ENCODE measurements around the gene CFAP97D1. TPM values are rescaled to one million over a fixed set of nuclear protein-coding genes. Genes with fewer than 3 reads are reported as not detected.

CFAP97D1 gene
- total RNA-seq, 1 experiment from 2014 or later = 0.13 TPM

DNA sequence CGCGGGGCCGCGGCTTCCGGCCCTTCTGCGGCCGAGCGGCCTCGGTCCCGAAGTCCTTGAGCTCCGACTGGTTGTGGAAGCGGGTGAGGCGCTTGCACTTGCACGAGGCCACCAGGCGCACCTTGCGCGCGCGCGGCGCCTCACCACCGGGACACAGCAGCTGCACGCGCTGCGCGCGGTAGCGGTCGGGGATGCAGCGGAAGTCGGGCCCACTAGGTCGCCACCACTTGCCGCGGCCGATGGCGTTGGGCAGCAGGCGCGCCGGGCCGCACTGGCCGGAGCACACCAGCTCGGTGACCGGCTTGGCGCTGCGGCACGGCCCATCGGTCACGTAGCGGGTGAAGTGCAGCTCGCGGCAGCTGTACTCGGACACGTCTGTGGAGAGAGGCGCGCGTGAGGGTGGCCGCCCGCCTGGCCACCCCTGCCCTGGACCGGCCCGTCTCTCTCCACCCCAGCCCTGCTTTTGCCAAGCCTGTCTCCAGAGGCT, 24.8 kb upstream of the CFAP97D1 start (continued):
- TF ChIP-seq SOX15 (CRISPR knock-in tag; IDR thresholded peaks at IDR 0.05) = no peak
- no peak for TF ChIP-seq PRRX2 (CRISPR knock-in tag; IDR thresholded peaks at IDR 0.05)
- TF ChIP-seq ZNF121 (CRISPR knock-in tag; IDR thresholded peaks at IDR 0.05) = peak; percentile 97
- TF ChIP-seq, protein P1, sequence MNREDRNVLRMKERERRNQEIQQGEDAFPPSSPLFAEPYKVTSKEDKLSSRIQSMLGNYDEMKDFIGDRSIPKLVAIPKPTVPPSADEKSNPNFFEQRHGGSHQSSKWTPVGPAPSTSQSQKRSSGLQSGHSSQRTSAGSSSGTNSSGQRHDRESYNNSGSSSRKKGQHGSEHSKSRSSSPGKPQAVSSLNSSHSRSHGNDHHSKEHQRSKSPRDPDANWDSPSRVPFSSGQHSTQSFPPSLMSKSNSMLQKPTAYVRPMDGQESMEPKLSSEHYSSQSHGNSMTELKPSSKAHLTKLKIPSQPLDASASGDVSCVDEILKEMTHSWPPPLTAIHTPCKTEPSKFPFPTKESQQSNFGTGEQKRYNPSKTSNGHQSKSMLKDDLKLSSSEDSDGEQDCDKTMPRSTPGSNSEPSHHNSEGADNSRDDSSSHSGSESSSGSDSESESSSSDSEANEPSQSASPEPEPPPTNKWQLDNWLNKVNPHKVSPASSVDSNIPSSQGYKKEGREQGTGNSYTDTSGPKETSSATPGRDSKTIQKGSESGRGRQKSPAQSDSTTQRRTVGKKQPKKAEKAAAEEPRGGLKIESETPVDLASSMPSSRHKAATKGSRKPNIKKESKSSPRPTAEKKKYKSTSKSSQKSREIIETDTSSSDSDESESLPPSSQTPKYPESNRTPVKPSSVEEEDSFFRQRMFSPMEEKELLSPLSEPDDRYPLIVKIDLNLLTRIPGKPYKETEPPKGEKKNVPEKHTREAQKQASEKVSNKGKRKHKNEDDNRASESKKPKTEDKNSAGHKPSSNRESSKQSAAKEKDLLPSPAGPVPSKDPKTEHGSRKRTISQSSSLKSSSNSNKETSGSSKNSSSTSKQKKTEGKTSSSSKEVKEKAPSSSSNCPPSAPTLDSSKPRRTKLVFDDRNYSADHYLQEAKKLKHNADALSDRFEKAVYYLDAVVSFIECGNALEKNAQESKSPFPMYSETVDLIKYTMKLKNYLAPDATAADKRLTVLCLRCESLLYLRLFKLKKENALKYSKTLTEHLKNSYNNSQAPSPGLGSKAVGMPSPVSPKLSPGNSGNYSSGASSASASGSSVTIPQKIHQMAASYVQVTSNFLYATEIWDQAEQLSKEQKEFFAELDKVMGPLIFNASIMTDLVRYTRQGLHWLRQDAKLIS (CRISPR knock-in tag; IDR thresholded peaks at IDR 0.05; ENCODE audit: borderline replicate concordance) = 0 out of 2 replicates have a peak, but pooled peaks have one; percentile 26
- TF ChIP-seq, protein P2, sequence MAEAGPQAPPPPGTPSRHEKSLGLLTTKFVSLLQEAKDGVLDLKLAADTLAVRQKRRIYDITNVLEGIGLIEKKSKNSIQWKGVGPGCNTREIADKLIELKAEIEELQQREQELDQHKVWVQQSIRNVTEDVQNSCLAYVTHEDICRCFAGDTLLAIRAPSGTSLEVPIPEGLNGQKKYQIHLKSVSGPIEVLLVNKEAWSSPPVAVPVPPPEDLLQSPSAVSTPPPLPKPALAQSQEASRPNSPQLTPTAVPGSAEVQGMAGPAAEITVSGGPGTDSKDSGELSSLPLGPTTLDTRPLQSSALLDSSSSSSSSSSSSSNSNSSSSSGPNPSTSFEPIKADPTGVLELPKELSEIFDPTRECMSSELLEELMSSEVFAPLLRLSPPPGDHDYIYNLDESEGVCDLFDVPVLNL (CRISPR knock-in tag; IDR thresholded peaks at IDR 0.05; ENCODE audit: borderline replicate concordance, low read depth) = peak; percentile 86
- TF ChIP-seq TCF7 (CRISPR knock-in tag; IDR thresholded peaks at IDR 0.05; ENCODE audit: low read depth) = peak; percentile 93
- TF ChIP-seq ELF4 (CRISPR knock-in tag; IDR thresholded peaks at IDR 0.05; ENCODE audit: low read depth) = 0 out of 2 replicates have a peak, but pooled peaks have one; percentile 44
- peak; percentile 94; the same call in 1 of the 2 replicates for TF ChIP-seq ETV6 (CRISPR knock-in tag; IDR thresholded peaks at IDR 0.05)
- peak; percentile 64; the same call in 1 of the 2 replicates for TF ChIP-seq CREM (CRISPR knock-in tag; IDR thresholded peaks at IDR 0.05)
- 0 out of 2 replicates have a peak, but pooled peaks have one; percentile 41 for TF ChIP-seq ZBTB21 (CRISPR knock-in tag; IDR thresholded peaks at IDR 0.05; ENCODE audit: borderline replicate concordance)
- TF ChIP-seq, protein P3, sequence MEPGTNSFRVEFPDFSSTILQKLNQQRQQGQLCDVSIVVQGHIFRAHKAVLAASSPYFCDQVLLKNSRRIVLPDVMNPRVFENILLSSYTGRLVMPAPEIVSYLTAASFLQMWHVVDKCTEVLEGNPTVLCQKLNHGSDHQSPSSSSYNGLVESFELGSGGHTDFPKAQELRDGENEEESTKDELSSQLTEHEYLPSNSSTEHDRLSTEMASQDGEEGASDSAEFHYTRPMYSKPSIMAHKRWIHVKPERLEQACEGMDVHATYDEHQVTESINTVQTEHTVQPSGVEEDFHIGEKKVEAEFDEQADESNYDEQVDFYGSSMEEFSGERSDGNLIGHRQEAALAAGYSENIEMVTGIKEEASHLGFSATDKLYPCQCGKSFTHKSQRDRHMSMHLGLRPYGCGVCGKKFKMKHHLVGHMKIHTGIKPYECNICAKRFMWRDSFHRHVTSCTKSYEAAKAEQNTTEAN (CRISPR knock-in tag; IDR thresholded peaks at IDR 0.05) = peak; percentile 94
- no peak for TF ChIP-seq ZNF671 (CRISPR knock-in tag; IDR thresholded peaks at IDR 0.05)
- TF ChIP-seq, protein P4, sequence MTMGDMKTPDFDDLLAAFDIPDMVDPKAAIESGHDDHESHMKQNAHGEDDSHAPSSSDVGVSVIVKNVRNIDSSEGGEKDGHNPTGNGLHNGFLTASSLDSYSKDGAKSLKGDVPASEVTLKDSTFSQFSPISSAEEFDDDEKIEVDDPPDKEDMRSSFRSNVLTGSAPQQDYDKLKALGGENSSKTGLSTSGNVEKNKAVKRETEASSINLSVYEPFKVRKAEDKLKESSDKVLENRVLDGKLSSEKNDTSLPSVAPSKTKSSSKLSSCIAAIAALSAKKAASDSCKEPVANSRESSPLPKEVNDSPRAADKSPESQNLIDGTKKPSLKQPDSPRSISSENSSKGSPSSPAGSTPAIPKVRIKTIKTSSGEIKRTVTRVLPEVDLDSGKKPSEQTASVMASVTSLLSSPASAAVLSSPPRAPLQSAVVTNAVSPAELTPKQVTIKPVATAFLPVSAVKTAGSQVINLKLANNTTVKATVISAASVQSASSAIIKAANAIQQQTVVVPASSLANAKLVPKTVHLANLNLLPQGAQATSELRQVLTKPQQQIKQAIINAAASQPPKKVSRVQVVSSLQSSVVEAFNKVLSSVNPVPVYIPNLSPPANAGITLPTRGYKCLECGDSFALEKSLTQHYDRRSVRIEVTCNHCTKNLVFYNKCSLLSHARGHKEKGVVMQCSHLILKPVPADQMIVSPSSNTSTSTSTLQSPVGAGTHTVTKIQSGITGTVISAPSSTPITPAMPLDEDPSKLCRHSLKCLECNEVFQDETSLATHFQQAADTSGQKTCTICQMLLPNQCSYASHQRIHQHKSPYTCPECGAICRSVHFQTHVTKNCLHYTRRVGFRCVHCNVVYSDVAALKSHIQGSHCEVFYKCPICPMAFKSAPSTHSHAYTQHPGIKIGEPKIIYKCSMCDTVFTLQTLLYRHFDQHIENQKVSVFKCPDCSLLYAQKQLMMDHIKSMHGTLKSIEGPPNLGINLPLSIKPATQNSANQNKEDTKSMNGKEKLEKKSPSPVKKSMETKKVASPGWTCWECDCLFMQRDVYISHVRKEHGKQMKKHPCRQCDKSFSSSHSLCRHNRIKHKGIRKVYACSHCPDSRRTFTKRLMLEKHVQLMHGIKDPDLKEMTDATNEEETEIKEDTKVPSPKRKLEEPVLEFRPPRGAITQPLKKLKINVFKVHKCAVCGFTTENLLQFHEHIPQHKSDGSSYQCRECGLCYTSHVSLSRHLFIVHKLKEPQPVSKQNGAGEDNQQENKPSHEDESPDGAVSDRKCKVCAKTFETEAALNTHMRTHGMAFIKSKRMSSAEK (CRISPR knock-in tag; IDR thresholded peaks at IDR 0.05; ENCODE audit: borderline replicate concordance) = no peak
- TF ChIP-seq EMX1 (CRISPR knock-in tag; IDR thresholded peaks at IDR 0.05) = no peak
- TF ChIP-seq FOXJ3 (CRISPR knock-in tag; IDR thresholded peaks at IDR 0.05; ENCODE audit: borderline replicate concordance) = no peak
- TF ChIP-seq, protein P5, sequence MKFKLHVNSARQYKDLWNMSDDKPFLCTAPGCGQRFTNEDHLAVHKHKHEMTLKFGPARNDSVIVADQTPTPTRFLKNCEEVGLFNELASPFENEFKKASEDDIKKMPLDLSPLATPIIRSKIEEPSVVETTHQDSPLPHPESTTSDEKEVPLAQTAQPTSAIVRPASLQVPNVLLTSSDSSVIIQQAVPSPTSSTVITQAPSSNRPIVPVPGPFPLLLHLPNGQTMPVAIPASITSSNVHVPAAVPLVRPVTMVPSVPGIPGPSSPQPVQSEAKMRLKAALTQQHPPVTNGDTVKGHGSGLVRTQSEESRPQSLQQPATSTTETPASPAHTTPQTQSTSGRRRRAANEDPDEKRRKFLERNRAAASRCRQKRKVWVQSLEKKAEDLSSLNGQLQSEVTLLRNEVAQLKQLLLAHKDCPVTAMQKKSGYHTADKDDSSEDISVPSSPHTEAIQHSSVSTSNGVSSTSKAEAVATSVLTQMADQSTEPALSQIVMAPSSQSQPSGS (CRISPR knock-in tag; IDR thresholded peaks at IDR 0.05; ENCODE audit: borderline replicate concordance, low read depth) = 0 out of 2 replicates have a peak, but pooled peaks have one; percentile 67
- TF ChIP-seq, protein P6, sequence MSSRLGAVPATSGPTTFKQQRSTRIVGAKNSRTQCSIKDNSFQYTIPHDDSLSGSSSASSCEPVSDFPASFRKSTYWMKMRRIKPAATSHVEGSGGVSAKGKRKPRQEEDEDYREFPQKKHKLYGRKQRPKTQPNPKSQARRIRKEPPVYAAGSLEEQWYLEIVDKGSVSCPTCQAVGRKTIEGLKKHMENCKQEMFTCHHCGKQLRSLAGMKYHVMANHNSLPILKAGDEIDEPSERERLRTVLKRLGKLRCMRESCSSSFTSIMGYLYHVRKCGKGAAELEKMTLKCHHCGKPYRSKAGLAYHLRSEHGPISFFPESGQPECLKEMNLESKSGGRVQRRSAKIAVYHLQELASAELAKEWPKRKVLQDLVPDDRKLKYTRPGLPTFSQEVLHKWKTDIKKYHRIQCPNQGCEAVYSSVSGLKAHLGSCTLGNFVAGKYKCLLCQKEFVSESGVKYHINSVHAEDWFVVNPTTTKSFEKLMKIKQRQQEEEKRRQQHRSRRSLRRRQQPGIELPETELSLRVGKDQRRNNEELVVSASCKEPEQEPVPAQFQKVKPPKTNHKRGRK (CRISPR knock-in tag; IDR thresholded peaks at IDR 0.05; ENCODE audit: borderline replicate concordance) = no peak
- TF ChIP-seq GRHL2 (CRISPR knock-in tag; IDR thresholded peaks at IDR 0.05; ENCODE audit: insufficient replicate concordance, severe bottlenecking) = no peak
- 0 out of 2 replicates have a peak, but pooled peaks have one; percentile 76 for TF ChIP-seq ESRRA (CRISPR knock-in tag; IDR thresholded peaks at IDR 0.05; ENCODE audit: borderline replicate concordance)
- TF ChIP-seq, protein P7, sequence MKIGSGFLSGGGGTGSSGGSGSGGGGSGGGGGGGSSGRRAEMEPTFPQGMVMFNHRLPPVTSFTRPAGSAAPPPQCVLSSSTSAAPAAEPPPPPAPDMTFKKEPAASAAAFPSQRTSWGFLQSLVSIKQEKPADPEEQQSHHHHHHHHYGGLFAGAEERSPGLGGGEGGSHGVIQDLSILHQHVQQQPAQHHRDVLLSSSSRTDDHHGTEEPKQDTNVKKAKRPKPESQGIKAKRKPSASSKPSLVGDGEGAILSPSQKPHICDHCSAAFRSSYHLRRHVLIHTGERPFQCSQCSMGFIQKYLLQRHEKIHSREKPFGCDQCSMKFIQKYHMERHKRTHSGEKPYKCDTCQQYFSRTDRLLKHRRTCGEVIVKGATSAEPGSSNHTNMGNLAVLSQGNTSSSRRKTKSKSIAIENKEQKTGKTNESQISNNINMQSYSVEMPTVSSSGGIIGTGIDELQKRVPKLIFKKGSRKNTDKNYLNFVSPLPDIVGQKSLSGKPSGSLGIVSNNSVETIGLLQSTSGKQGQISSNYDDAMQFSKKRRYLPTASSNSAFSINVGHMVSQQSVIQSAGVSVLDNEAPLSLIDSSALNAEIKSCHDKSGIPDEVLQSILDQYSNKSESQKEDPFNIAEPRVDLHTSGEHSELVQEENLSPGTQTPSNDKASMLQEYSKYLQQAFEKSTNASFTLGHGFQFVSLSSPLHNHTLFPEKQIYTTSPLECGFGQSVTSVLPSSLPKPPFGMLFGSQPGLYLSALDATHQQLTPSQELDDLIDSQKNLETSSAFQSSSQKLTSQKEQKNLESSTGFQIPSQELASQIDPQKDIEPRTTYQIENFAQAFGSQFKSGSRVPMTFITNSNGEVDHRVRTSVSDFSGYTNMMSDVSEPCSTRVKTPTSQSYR (CRISPR knock-in tag; IDR thresholded peaks at IDR 0.05) = no peak
- peak; percentile 88 for TF ChIP-seq MYBL2 (CRISPR knock-in tag; IDR thresholded peaks at IDR 0.05)
- TF ChIP-seq, protein P8, sequence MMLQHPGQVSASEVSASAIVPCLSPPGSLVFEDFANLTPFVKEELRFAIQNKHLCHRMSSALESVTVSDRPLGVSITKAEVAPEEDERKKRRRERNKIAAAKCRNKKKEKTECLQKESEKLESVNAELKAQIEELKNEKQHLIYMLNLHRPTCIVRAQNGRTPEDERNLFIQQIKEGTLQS (CRISPR knock-in tag; conservative IDR thresholded peaks at IDR 0.05) = no peak
